IMR-90 (cell line): ENCODE data around the gene ZKSCAN8. TPM values are rescaled to one million over a fixed set of nuclear protein-coding genes. Genes with fewer than 3 reads are reported as not detected.

Experiments
- ATAC-seq: fragments of 200-7000 bp; cut with Tn5 transposase; 2 replicates; pipeline ENCODE4 v1.9.1; 2020; ENCODE audit warnings: low read depth, mild to moderate bottlenecking, moderate library complexity
- BruUV-seq: library from RNA; stranded (reverse); fragments of 400-500 nt; replicated peaks from 2 replicates; lab custom pipeline; 2021; lab: Mats Ljungman, UMichigan
- CTCF ChIA-PET: fragments of 300-600 bp; formaldehyde crosslinking; extraction: SDS; loops from one replicate; lab custom pipeline; 2021; ENCODE audit warnings: antibody characterized with exemption; lab: Yijun Ruan, JAX
- POLR2A ChIA-PET: fragments of 300-600 bp; sonication (Branson Sonifier 250); formaldehyde crosslinking; loops from one replicate; lab custom pipeline; 2022; ENCODE audit warnings: antibody characterized with exemption; ENCODE audit not compliant: unreplicated experiment; lab: Charles Lee
- DNase-seq: peaks from one replicate; pipeline ENCODE4 v3.0.0; 2013
- H2AFZ ChIP-seq: replicated peaks from 2 replicates; pipeline ENCODE3; 2013; ENCODE audit warnings: low read length, mild to moderate bottlenecking; ENCODE audit not compliant: poor library complexity
- H2AK5ac ChIP-seq: 2 replicates; pipeline ENCODE4 v1.6.1; 2013; ENCODE audit warnings: low read depth, low read length, inconsistent platforms
- H2AK9ac ChIP-seq: replicated peaks from 2 replicates; pipeline ENCODE3; 2013; ENCODE audit warnings: mild to moderate bottlenecking, low read depth, low read length, moderate library complexity; ENCODE audit not compliant: poor library complexity
- H2BK120ac ChIP-seq: 2 replicates; pipeline ENCODE4 v1.6.1; 2013; ENCODE audit warnings: low read depth, low read length, inconsistent platforms
- H2BK15ac ChIP-seq: 3 replicates; pipeline ENCODE4 v1.6.1; 2013; ENCODE audit warnings: low read depth, low read length, inconsistent platforms
- H2BK20ac ChIP-seq: 2 replicates; pipeline ENCODE4 v1.6.1; 2013; ENCODE audit warnings: low read depth, mild to moderate bottlenecking, inconsistent platforms, low read length, moderate library complexity
- H2BK5ac ChIP-seq: 2 replicates; pipeline ENCODE4 v1.6.1; 2013; ENCODE audit warnings: mild to moderate bottlenecking, low read depth, low read length, inconsistent platforms; ENCODE audit not compliant: poor library complexity, severe bottlenecking
- H3K14ac ChIP-seq: replicated peaks from 2 replicates; pipeline ENCODE4 v1.6.1; 2013; ENCODE audit warnings: low read depth, low read length, inconsistent platforms
- H3K18ac ChIP-seq: 2 replicates; pipeline ENCODE4 v1.6.1; 2013; ENCODE audit warnings: low read depth, low read length, control low read depth
- H3K23ac ChIP-seq: 2 replicates; pipeline ENCODE4 v1.6.1; 2013; ENCODE audit warnings: low read depth, low read length, inconsistent platforms
- H3K27ac ChIP-seq: 2 replicates; pipeline ENCODE4 v1.5.1; 2013; ENCODE audit warnings: mild to moderate bottlenecking, control low read depth, low read length; ENCODE audit not compliant: insufficient read depth
- H3K27me3 ChIP-seq: 2 replicates; pipeline ENCODE4 v1.6.1; 2013; ENCODE audit warnings: low read length; ENCODE audit not compliant: control insufficient read depth, insufficient read depth
- H3K36me3 ChIP-seq: 2 replicates; pipeline ENCODE4 v1.6.1; 2013; ENCODE audit warnings: low read length, mixed read lengths; ENCODE audit not compliant: control insufficient read depth, insufficient read depth
- H3K4ac ChIP-seq: 2 replicates; pipeline ENCODE4 v1.6.1; 2013; ENCODE audit warnings: low read depth, low read length, inconsistent platforms
- H3K4me1 ChIP-seq: 2 replicates; pipeline ENCODE4 v1.6.1; 2013; ENCODE audit warnings: low read length, mixed read lengths; ENCODE audit not compliant: control insufficient read depth, insufficient read depth
- H3K4me2 ChIP-seq: 2 replicates; pipeline ENCODE4 v1.6.1; 2013; ENCODE audit warnings: low read depth, mild to moderate bottlenecking, control low read depth, low read length, moderate library complexity
- H3K4me3 ChIP-seq: 2 replicates; pipeline ENCODE4 v1.5.1; 2013; ENCODE audit warnings: low read depth, mild to moderate bottlenecking, control low read depth, low read length, moderate library complexity; ENCODE audit not compliant: insufficient read depth
- H3K56ac ChIP-seq: 2 replicates; pipeline ENCODE4 v1.6.1; 2013; ENCODE audit warnings: low read length, inconsistent platforms; ENCODE audit not compliant: insufficient read depth; ENCODE audit errors: extremely low read depth
- H3K79me1 ChIP-seq, 2 experiments: 2 replicates each; pipeline ENCODE4 v1.6.1; 2013; ENCODE audit warnings: low read length in 2 of 2, inconsistent platforms in 1 of 2, low read depth in 1 of 2
- H3K9ac ChIP-seq: 2 replicates; pipeline ENCODE4 v1.6.1; 2013; ENCODE audit warnings: low read depth, low read length, control low read depth
- H3K9me1 ChIP-seq: 2 replicates; pipeline ENCODE4 v1.6.1; 2013; ENCODE audit warnings: low read length, inconsistent platforms; ENCODE audit not compliant: insufficient read depth
- H3K9me3 ChIP-seq: 2 replicates; pipeline ENCODE4 v1.6.1; 2013; ENCODE audit warnings: low read length; ENCODE audit not compliant: control insufficient read depth, insufficient read depth
- H4K20me1 ChIP-seq: 2 replicates; pipeline ENCODE4 v1.6.1; 2013; ENCODE audit warnings: low read length, inconsistent platforms; ENCODE audit not compliant: insufficient read depth
- H4K5ac ChIP-seq: 2 replicates; pipeline ENCODE4 v1.6.1; 2013; ENCODE audit warnings: mild to moderate bottlenecking, low read depth, low read length, control low read depth
- H4K8ac ChIP-seq, 2 experiments: 2 replicates each; pipeline ENCODE4 v1.6.1; 2013; ENCODE audit warnings: low read depth in 2 of 2, low read length in 2 of 2, control low read depth in 1 of 2, inconsistent platforms in 1 of 2
- H4K91ac ChIP-seq: 2 replicates; pipeline ENCODE4 v1.6.1; 2013; ENCODE audit warnings: low read depth, low read length, inconsistent platforms; ENCODE audit not compliant: insufficient read depth
- BHLHE40 ChIP-seq: fragments of 150-350 bp; IDR thresholded peaks from 2 replicates; pipeline ENCODE4 v1.6.1; 2016; ENCODE audit warnings: mild to moderate bottlenecking, low read depth, low read length
- CEBPB ChIP-seq: IDR thresholded peaks from 2 replicates; pipeline ENCODE4 v1.6.1; 2012; ENCODE audit warnings: low read depth, low read length, improper control_type of control experiment
- CHD1 ChIP-seq: IDR thresholded peaks from 2 replicates; pipeline ENCODE4 v1.6.1; 2012; ENCODE audit warnings: low read depth, low read length, improper control_type of control experiment
- FOS ChIP-seq: fragments of 150-350 bp; IDR thresholded peaks from 2 replicates; pipeline ENCODE4 v1.6.1; 2016; ENCODE audit warnings: low read depth, low read length
- MAFK ChIP-seq: IDR thresholded peaks from 2 replicates; pipeline ENCODE4 v1.6.1; 2012; ENCODE audit warnings: low read depth, low read length, improper control_type of control experiment
- MAZ ChIP-seq: IDR thresholded peaks from 2 replicates; pipeline ENCODE4 v1.6.1; 2012; ENCODE audit warnings: low read depth, mild to moderate bottlenecking, low read length, improper control_type of control experiment, moderate library complexity, borderline replicate concordance
- MXI1 ChIP-seq: IDR thresholded peaks from 2 replicates; pipeline ENCODE4 v1.6.1; 2012; ENCODE audit warnings: low read depth, mild to moderate bottlenecking, low read length, moderate library complexity, borderline replicate concordance
- NFE2L2 ChIP-seq: fragments of 150-350 bp; IDR thresholded peaks from 2 replicates; pipeline ENCODE4 v1.6.1; 2016; ENCODE audit warnings: low read depth, mild to moderate bottlenecking, low read length
- POLR2A ChIP-seq: IDR thresholded peaks from 2 replicates; pipeline ENCODE4 v1.6.1; 2012; ENCODE audit warnings: mild to moderate bottlenecking, low read depth, low read length
- RAD21 ChIP-seq: IDR thresholded peaks from 2 replicates; pipeline ENCODE4 v1.6.1; 2012; ENCODE audit warnings: low read length, improper control_type of control experiment
- RCOR1 ChIP-seq: IDR thresholded peaks from 2 replicates; pipeline ENCODE4 v1.6.1; 2012; ENCODE audit warnings: mild to moderate bottlenecking, low read length, improper control_type of control experiment; ENCODE audit not compliant: insufficient replicate concordance
- RFX5 ChIP-seq: IDR thresholded peaks from 2 replicates; pipeline ENCODE4 v1.8.0; 2012; ENCODE audit warnings: low read depth, mild to moderate bottlenecking, low read length, moderate library complexity
- SMC3 ChIP-seq: fragments of 150-350 bp; IDR thresholded peaks from 2 replicates; pipeline ENCODE4 v1.6.1; 2016; ENCODE audit warnings: low read depth, mild to moderate bottlenecking, antibody characterized with exemption, low read length, moderate library complexity
- WGBS, 2 experiments: methylation state at CpG; one replicate each; pipeline versions ENCODE4 v1.1.5 to v1.1.7; 2013; ENCODE audit warnings: missing lambda C conversion rate in 2 of 2; ENCODE audit not compliant: insufficient read length in 1 of 2; ENCODE audit errors: extremely low coverage in 2 of 2; 5-methylcytosine and 5-hydroxymethylcytosine counted together
- dilution Hi-C: fragments of 300-500 bp; cut with HindIII; formaldehyde crosslinking; loops from one replicate; pipeline ENCODE4 v1.14.3; 2018; ENCODE audit warnings: low sequenced_read_pairs; ENCODE audit not compliant: unreplicated experiment
- in situ Hi-C: fragments of 300-500 bp; cut with MboI; formaldehyde crosslinking; loops from 3 replicates; pipeline ENCODE4 v1.14.3; 2019; ENCODE audit warnings: low sequenced_read_pairs, inconsistent platforms, mixed read lengths
- intact Hi-C: fragments of 100-400 bp; cut with micrococcal nuclease; formaldehyde crosslinking; loops from 2 replicates; pipeline ENCODE4 v1.10.0; 2022
- polyA plus RNA-seq, 3 experiments: library from polyadenylated mRNA; depleted of rRNA; stranded (reverse); fragments of >200 nt; gene quantifications; 2 replicates each; pipeline ENCODE4 v1.2.3, GENCODE V29; 2012; ENCODE audit warnings: low replicate concordance in 1 of 3
- total RNA-seq: library from RNA; depleted of rRNA; stranded (reverse); fragments of >200 nt; gene quantifications from 2 replicates; pipeline ENCODE4 v1.2.3, GENCODE V29; 2012
- TF ChIP-seq, protein P1 (sequence below): fragments of 150-350 bp; IDR thresholded peaks from 2 replicates; pipeline ENCODE4 v1.6.1; 2017; ENCODE audit warnings: mild to moderate bottlenecking, antibody characterized with exemption, low read length, low read depth
- TF ChIP-seq, protein P2 (sequence below): fragments of 150-350 bp; IDR thresholded peaks from 2 replicates; pipeline ENCODE4 v1.6.1; 2016; ENCODE audit warnings: low read depth, mild to moderate bottlenecking, low read length, moderate library complexity, borderline replicate concordance
- TF ChIP-seq, protein P3 (sequence below): conservative IDR thresholded peaks from 2 replicates; pipeline ENCODE4 v1.5.1; 2012; ENCODE audit warnings: mild to moderate bottlenecking, low read depth, low read length, improper control_type of control experiment

Gene ZKSCAN8
- total and polyA plus RNA-seq, 2 of the 4 experiments (the other 2 are of a cell fraction), result 8.3 to 22.8 TPM

DNA sequence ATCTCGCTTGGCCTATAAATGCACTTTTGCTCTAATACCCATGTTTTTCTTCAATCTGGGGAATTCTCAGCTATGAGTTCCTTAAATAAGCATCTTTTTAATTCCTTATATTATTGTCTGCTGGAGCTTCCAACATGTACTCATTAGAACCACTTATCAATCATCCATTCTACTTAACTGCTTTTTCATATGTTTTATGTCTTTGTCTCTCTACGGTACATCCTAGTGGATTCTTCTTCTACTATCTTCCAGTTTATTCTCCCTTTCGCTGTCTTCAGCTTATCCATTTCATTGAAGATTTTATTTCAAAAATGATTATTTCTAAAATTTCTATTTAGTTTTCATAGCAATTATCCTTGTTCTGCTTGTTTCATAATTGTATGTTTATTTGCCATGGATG lies 29.7 kb upstream of the ZKSCAN8 start:
- H4K20me1 ChIP-seq, result no peaks in the 10 kb centered on the region
- no peak overlapping the region for H3K4me2 ChIP-seq
- no peak overlapping the region for H3K56ac ChIP-seq
- TF ChIP-seq POLR2A, result no peak
- no peak for TF ChIP-seq SMC3
- no peak for TF ChIP-seq NFE2L2
- no peak for TF ChIP-seq RAD21
- TF ChIP-seq MXI1, result no peak
- TF ChIP-seq MAZ, result no peak
- no peak for TF ChIP-seq BHLHE40
- TF ChIP-seq, protein P1, sequence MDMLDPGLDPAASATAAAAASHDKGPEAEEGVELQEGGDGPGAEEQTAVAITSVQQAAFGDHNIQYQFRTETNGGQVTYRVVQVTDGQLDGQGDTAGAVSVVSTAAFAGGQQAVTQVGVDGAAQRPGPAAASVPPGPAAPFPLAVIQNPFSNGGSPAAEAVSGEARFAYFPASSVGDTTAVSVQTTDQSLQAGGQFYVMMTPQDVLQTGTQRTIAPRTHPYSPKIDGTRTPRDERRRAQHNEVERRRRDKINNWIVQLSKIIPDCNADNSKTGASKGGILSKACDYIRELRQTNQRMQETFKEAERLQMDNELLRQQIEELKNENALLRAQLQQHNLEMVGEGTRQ, result no peak
- TF ChIP-seq, protein P2, sequence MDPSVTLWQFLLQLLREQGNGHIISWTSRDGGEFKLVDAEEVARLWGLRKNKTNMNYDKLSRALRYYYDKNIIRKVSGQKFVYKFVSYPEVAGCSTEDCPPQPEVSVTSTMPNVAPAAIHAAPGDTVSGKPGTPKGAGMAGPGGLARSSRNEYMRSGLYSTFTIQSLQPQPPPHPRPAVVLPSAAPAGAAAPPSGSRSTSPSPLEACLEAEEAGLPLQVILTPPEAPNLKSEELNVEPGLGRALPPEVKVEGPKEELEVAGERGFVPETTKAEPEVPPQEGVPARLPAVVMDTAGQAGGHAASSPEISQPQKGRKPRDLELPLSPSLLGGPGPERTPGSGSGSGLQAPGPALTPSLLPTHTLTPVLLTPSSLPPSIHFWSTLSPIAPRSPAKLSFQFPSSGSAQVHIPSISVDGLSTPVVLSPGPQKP, result no peak
- no peak for TF ChIP-seq CHD1
- TF ChIP-seq CEBPB, result no peak
- TF ChIP-seq FOS, result no peak
- TF ChIP-seq MAFK, result no peak
- TF ChIP-seq RCOR1, result no peak
- TF ChIP-seq, protein P3, sequence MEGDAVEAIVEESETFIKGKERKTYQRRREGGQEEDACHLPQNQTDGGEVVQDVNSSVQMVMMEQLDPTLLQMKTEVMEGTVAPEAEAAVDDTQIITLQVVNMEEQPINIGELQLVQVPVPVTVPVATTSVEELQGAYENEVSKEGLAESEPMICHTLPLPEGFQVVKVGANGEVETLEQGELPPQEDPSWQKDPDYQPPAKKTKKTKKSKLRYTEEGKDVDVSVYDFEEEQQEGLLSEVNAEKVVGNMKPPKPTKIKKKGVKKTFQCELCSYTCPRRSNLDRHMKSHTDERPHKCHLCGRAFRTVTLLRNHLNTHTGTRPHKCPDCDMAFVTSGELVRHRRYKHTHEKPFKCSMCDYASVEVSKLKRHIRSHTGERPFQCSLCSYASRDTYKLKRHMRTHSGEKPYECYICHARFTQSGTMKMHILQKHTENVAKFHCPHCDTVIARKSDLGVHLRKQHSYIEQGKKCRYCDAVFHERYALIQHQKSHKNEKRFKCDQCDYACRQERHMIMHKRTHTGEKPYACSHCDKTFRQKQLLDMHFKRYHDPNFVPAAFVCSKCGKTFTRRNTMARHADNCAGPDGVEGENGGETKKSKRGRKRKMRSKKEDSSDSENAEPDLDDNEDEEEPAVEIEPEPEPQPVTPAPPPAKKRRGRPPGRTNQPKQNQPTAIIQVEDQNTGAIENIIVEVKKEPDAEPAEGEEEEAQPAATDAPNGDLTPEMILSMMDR, result no peak
- no peak for TF ChIP-seq RFX5
- in situ Hi-C loops, result no loop called here
- no peak overlapping the region for H2AK5ac ChIP-seq
- H3K79me1 ChIP-seq, result no peaks in the 10 kb centered on the region
- no peaks in the 10 kb centered on the region for H3K4me1 ChIP-seq
- no peaks in the 10 kb centered on the region; the same call in 1 of the 2 replicates for H3K9me1 ChIP-seq
- no peak overlapping the region for H2BK15ac ChIP-seq
- no peaks in the 10 kb centered on the region for H3K27me3 ChIP-seq
- H3K36me3 ChIP-seq, result peaks cover 15% of the 10 kb centered on the region
- H2AK9ac ChIP-seq, result no peak overlapping the region
- DNase-seq (no peak), ATAC-seq (no peak)
- ChIA-PET POLR2A (no interaction called here), CTCF (no interaction called here)
- intact Hi-C loops, result no loop called here
- H2AFZ ChIP-seq, result no peak overlapping the region
- H3K23ac ChIP-seq, result no peak overlapping the region
- H3K14ac ChIP-seq, result no peak overlapping the region
- no CpG with 5 or more reads among the region's 3 CpGs for WGBS, 2 experiments
- dilution Hi-C loops, result no loop called here
- H2BK5ac ChIP-seq, result no peak overlapping the region
- H3K4me3 ChIP-seq, result no peak overlapping the region
- H4K5ac ChIP-seq, result no peak overlapping the region
- no peak overlapping the region for H3K27ac ChIP-seq
- H2BK20ac ChIP-seq, result no peak overlapping the region
- no peak overlapping the region for H3K9ac ChIP-seq
- no peak overlapping the region for H3K18ac ChIP-seq
- no peak overlapping the region for H2BK120ac ChIP-seq
- no peak overlapping the region for H3K4ac ChIP-seq
- no TSS peak for BruUV-seq
- H4K8ac ChIP-seq, result no peak overlapping the region
- H4K91ac ChIP-seq, result no peak overlapping the region
- H3K9me3 ChIP-seq, result no peaks in the 10 kb centered on the region
